SK-N-SH (cell line): Measurements from ENCODE around the gene DGLUCY. TPM values are rescaled to one million over a fixed set of nuclear protein-coding genes. Genes with fewer than 3 reads are reported as not detected.
"Not testable (repeated sequence)": the region's sequence is repeated elsewhere in the genome, so short reads cannot be mapped to it uniquely, and the experiment has no call there.

Source experiments
- CTCF ChIA-PET: fragments of 300-600, 350-600 bp; formaldehyde crosslinking; extraction: SDS; loops from one replicate; lab custom pipeline; 2021; lab: Yijun Ruan, JAX
- POLR2A ChIA-PET: fragments of 350-600 bp; sonication (Branson Sonifier 250); formaldehyde crosslinking; extraction: SDS; loops from one replicate; lab custom pipeline; 2020; ENCODE audit warnings: antibody characterized with exemption, inconsistent platforms; lab: Yijun Ruan, JAX
- DNase-seq: peaks from one replicate; pipeline ENCODE4 v3.0.0; 2012
- H2AFZ ChIP-seq: fragments of 200-600 bp; sonication (generic); 2 replicates; pipeline ENCODE4 v1.8.1; 2016; ENCODE audit warnings: antibody characterized with exemption, mild to moderate bottlenecking, low read depth
- H3F3A ChIP-seq: fragments of 200-600 bp; sonication (generic); replicated peaks from 2 replicates; pipeline ENCODE3; 2016; ENCODE audit warnings: antibody characterized with exemption, mild to moderate bottlenecking; ENCODE audit not compliant: insufficient read depth
- H3K27ac ChIP-seq, 2 experiments: fragments of 200-500 bp in 1 of 2; fragments of 200-600 bp in 1 of 2; sonication (Bioruptor generic) in 1 of 2; sonication (generic), shearing (Covaris generic) in 1 of 2; 2 replicates each; pipeline versions ENCODE4 v1.5.1 to v1.6.1; 2014 to 2016; ENCODE audit warnings: low read depth in 2 of 2, inconsistent platforms in 1 of 2, low read length in 1 of 2, mild to moderate bottlenecking in 1 of 2, mixed read lengths in 1 of 2
- H3K27me3 ChIP-seq: fragments of 200-600 bp; sonication (generic), shearing (Covaris generic); 2 replicates; pipeline ENCODE4 v1.6.1; 2016; ENCODE audit warnings: mixed run types; ENCODE audit not compliant: insufficient read depth
- H3K36me3 ChIP-seq, 2 experiments: fragments of 200-500 bp in 1 of 2; fragments of 200-600 bp in 1 of 2; sonication (Bioruptor generic) in 1 of 2; sonication (generic) in 1 of 2; replicated peaks in 1 of 2; 2 replicates each; pipeline versions ENCODE3 to v1.5.1; 2014 to 2016; ENCODE audit warnings: low read length in 1 of 2, mild to moderate bottlenecking in 1 of 2; ENCODE audit not compliant: insufficient read depth in 2 of 2, control insufficient read depth in 1 of 2
- H3K4me1 ChIP-seq, 2 experiments: fragments of 200-500 bp in 1 of 2; fragments of 200-600 bp in 1 of 2; sonication (Bioruptor generic) in 1 of 2; sonication (generic), shearing (Covaris generic) in 1 of 2; 2 replicates each; pipeline versions ENCODE4 v1.5.1 to v1.6.1; 2014 to 2016; ENCODE audit warnings: low read depth in 1 of 2, low read length in 1 of 2, mixed run types in 1 of 2; ENCODE audit not compliant: insufficient read depth in 2 of 2, control insufficient read depth in 1 of 2
- H3K4me2 ChIP-seq: fragments of 200-600 bp; sonication (generic), shearing (Covaris generic); 2 replicates; pipeline ENCODE4 v1.6.1; 2017; ENCODE audit warnings: mixed run types
- H3K4me3 ChIP-seq, 2 experiments: fragments of 200-500 bp in 1 of 2; fragments of 200-600 bp in 1 of 2; sonication (Bioruptor generic) in 1 of 2; sonication (generic), shearing (Covaris generic) in 1 of 2; 2 replicates each; pipeline versions ENCODE4 v1.5.1 to v1.8.1; 2014 to 2016; ENCODE audit warnings: low read depth in 2 of 2, inconsistent platforms in 1 of 2, low read length in 1 of 2, mild to moderate bottlenecking in 1 of 2, mixed read lengths in 1 of 2, moderate library complexity in 1 of 2
- H3K79me2 ChIP-seq: fragments of 200-600 bp; sonication (generic); 2 replicates; pipeline ENCODE4 v1.8.1; 2017; ENCODE audit warnings: mild to moderate bottlenecking; ENCODE audit not compliant: insufficient read depth
- H3K9ac ChIP-seq: fragments of 200-600 bp; sonication (generic); 2 replicates; pipeline ENCODE4 v1.6.1; 2017; ENCODE audit warnings: mixed run types
- H3K9me2 ChIP-seq: fragments of 200-600 bp; sonication (generic); 2 replicates; pipeline ENCODE4 v1.6.1; 2017; ENCODE audit warnings: mixed run types
- H3K9me3 ChIP-seq: fragments of 200-600 bp; sonication (generic); 2 replicates; pipeline ENCODE4 v1.6.1; 2017; ENCODE audit warnings: mixed run types, mild to moderate bottlenecking, moderate library complexity
- H4K20me1 ChIP-seq: fragments of 200-600 bp; sonication (generic); 2 replicates; pipeline ENCODE4 v1.6.1; 2017; ENCODE audit warnings: mild to moderate bottlenecking, mixed run types; ENCODE audit not compliant: insufficient read depth
- EP300 ChIP-seq, 2 experiments: IDR thresholded peaks; 2 replicates each; pipeline versions ENCODE4 v1.4.0 to v1.6.1; 2012; ENCODE audit warnings: borderline replicate concordance in 1 of 2, low read depth in 1 of 2, low read length in 1 of 2
- EZH2phosphoT487 ChIP-seq: fragments of 200-600 bp; sonication (generic); IDR thresholded peaks from 2 replicates; pipeline ENCODE4 v1.6.1; 2017; ENCODE audit warnings: low read depth, mixed run types, mild to moderate bottlenecking, antibody characterized with exemption, moderate library complexity, borderline replicate concordance
- FOXJ3 ChIP-seq: sonication (generic); formaldehyde crosslinking; IDR thresholded peaks from 2 replicates; pipeline ENCODE4 v1.5.1; 2020; ENCODE audit warnings: mild to moderate bottlenecking, missing genetic modification reagents
- GABPA ChIP-seq: IDR thresholded peaks from 2 replicates; pipeline ENCODE4 v1.4.0; 2012; ENCODE audit warnings: low read depth, mild to moderate bottlenecking
- NRF1 ChIP-seq: IDR thresholded peaks from 2 replicates; pipeline ENCODE4 v1.6.1; 2012; ENCODE audit warnings: low read depth, mild to moderate bottlenecking, low read length
- RFX5 ChIP-seq: IDR thresholded peaks from 2 replicates; pipeline ENCODE4 v1.6.1; 2012; ENCODE audit warnings: mild to moderate bottlenecking, improper control_type of control experiment, low read length
- SIN3A ChIP-seq: IDR thresholded peaks from 2 replicates; pipeline ENCODE4 v1.6.1; 2012; ENCODE audit warnings: low read depth, mild to moderate bottlenecking, low read length, moderate library complexity, borderline replicate concordance
- SMC3 ChIP-seq: IDR thresholded peaks from 2 replicates; pipeline ENCODE4 v1.6.1; 2012; ENCODE audit warnings: low read depth, low read length, improper control_type of control experiment
- YY1 ChIP-seq: IDR thresholded peaks from 2 replicates; pipeline ENCODE4 v1.4.0; 2012; ENCODE audit warnings: low read depth, mild to moderate bottlenecking
- WGBS: methylation state at CpG from one replicate; pipeline ENCODE4 v1.1.6; 2017; ENCODE audit warnings: low lambda C conversion rate; 5-methylcytosine and 5-hydroxymethylcytosine counted together
- polyA plus RNA-seq, 3 experiments: library from polyadenylated mRNA; depleted of rRNA; stranded (reverse); fragments of >200 nt; gene quantifications; 2 replicates each; pipeline ENCODE4 v1.2.3, GENCODE V29; 2012
- TF ChIP-seq, protein P1 (sequence below): IDR thresholded peaks from 2 replicates; pipeline ENCODE4 v1.4.0; 2012; ENCODE audit warnings: low read depth
- TF ChIP-seq, protein P2 (sequence below): IDR thresholded peaks from 2 replicates; pipeline ENCODE4 v1.6.1; 2012; ENCODE audit warnings: mild to moderate bottlenecking, low read depth, low read length, moderate library complexity
- TF ChIP-seq, protein P3 (sequence below): fragments of 200-600 bp; sonication (generic); IDR thresholded peaks from 2 replicates; pipeline ENCODE4 v1.6.1; 2017; ENCODE audit warnings: antibody characterized with exemption, mild to moderate bottlenecking, moderate library complexity

DGLUCY gene
- polyA plus RNA-seq, 1 of the 3 experiments (the other 2 are of a cell fraction) = 17.2 TPM

DNA sequence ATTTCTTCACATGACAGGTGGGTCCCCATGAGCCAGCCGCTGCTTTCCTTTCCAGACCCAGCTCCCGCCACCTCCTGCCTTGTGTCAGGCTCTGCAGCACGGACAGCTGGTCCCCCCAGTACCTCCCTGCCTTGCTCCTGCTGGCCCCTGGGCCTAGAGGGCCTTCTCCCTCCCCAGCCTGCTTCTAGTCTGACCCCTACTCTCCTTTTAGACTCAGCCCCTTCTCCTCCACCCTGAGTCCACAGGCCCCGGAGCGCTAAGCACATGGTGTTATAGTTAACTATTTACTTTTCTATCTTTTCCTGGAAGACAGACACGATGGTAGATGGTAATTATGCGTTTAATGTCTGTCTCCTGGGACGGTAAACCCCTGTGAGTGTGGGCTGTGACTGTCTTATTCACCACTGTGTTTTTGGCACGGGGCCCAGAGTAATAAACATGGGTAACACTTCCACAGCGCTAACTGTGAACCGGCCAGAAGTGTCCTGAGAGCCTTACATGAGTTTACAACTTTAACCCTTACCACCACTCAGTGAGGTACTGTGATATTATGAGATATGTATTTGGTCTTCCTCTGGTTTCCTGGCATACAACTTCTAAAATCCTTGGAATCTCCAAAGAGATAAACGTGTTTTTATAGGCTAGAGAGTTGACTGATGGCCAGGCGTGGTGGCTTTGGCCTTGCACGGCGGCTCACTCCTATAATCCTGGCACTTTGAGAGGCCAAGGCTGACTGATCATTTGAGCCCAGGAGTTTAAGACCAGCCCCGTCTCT is 41.2 kb downstream of the DGLUCY start (continued):
- TF ChIP-seq, protein P1, sequence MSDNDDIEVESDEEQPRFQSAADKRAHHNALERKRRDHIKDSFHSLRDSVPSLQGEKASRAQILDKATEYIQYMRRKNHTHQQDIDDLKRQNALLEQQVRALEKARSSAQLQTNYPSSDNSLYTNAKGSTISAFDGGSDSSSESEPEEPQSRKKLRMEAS = no peak
- TF ChIP-seq, all 33 proteins: peak for 0

DNA sequence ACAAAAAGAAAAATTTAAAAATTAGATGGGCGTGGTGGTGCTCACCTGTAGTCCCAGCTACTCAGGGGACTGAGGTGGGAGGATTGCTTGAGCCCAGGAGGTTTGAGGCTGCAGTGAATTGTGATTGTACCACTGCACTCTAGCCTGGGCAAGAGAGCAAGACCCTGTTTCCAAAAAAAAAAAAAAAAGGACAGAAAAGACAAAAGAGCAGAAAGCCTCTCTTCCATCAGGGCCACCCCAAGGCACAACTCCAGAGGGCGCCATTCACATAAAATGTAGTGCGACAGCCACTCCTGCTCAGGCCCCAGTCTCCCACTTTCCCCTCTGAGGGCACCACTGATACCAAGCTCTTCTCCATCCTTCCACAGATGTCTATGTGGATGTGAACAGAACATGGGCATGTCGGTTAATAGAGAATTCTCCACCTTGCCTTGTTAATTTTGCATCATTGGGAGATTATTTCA is 41.8 kb downstream of the DGLUCY start:
- no peak for TF ChIP-seq SIN3A
- no peak for TF ChIP-seq RFX5
- TF ChIP-seq FOXJ3 = no peak
- no peak for TF ChIP-seq GABPA
- TF ChIP-seq NRF1 = no peak
- TF ChIP-seq, protein P2, sequence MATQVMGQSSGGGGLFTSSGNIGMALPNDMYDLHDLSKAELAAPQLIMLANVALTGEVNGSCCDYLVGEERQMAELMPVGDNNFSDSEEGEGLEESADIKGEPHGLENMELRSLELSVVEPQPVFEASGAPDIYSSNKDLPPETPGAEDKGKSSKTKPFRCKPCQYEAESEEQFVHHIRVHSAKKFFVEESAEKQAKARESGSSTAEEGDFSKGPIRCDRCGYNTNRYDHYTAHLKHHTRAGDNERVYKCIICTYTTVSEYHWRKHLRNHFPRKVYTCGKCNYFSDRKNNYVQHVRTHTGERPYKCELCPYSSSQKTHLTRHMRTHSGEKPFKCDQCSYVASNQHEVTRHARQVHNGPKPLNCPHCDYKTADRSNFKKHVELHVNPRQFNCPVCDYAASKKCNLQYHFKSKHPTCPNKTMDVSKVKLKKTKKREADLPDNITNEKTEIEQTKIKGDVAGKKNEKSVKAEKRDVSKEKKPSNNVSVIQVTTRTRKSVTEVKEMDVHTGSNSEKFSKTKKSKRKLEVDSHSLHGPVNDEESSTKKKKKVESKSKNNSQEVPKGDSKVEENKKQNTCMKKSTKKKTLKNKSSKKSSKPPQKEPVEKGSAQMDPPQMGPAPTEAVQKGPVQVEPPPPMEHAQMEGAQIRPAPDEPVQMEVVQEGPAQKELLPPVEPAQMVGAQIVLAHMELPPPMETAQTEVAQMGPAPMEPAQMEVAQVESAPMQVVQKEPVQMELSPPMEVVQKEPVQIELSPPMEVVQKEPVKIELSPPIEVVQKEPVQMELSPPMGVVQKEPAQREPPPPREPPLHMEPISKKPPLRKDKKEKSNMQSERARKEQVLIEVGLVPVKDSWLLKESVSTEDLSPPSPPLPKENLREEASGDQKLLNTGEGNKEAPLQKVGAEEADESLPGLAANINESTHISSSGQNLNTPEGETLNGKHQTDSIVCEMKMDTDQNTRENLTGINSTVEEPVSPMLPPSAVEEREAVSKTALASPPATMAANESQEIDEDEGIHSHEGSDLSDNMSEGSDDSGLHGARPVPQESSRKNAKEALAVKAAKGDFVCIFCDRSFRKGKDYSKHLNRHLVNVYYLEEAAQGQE = no peak
- no peak for TF ChIP-seq SMC3
- TF ChIP-seq, protein P3, sequence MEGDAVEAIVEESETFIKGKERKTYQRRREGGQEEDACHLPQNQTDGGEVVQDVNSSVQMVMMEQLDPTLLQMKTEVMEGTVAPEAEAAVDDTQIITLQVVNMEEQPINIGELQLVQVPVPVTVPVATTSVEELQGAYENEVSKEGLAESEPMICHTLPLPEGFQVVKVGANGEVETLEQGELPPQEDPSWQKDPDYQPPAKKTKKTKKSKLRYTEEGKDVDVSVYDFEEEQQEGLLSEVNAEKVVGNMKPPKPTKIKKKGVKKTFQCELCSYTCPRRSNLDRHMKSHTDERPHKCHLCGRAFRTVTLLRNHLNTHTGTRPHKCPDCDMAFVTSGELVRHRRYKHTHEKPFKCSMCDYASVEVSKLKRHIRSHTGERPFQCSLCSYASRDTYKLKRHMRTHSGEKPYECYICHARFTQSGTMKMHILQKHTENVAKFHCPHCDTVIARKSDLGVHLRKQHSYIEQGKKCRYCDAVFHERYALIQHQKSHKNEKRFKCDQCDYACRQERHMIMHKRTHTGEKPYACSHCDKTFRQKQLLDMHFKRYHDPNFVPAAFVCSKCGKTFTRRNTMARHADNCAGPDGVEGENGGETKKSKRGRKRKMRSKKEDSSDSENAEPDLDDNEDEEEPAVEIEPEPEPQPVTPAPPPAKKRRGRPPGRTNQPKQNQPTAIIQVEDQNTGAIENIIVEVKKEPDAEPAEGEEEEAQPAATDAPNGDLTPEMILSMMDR = no peak; the same call in 1 of the 2 replicates
- no peak for TF ChIP-seq YY1
- TF ChIP-seq EP300 (IDR thresholded peaks at IDR 0.05; ENCODE audit: borderline replicate concordance in 1 of 2, low read depth in 1 of 2, low read length in 1 of 2) = no peak
- TF ChIP-seq EZH2phosphoT487 = no peak
- Histone ChIP-seq H3K9me3 (no peaks in the 10 kb centered on the region), H3K36me3 (peaks cover 0 to 10% of the 10 kb centered on the region in 2 experiments), H3K27ac (no peak overlapping the region; a peak in 1 of 4 replicates), H3K4me2 (no peak overlapping the region), H4K20me1 (no peaks in the 10 kb centered on the region), H3K4me3 (no peak overlapping the region), H3K27me3 (no peaks in the 10 kb centered on the region), H3K9me2 (no peaks in the 10 kb centered on the region), H3K9ac (no peak overlapping the region), H3K79me2 (no peaks in the 10 kb centered on the region), H3F3A (no peaks in the 10 kb centered on the region), H2AFZ (no peak overlapping the region), H3K4me1 (peaks cover 11 to 12% of the 10 kb centered on the region in 2 experiments; a peak in 2 of 4 replicates)
- WGBS = 88% methylated on average over 4 of the region's 4 CpGs
- DNase-seq = no peak
- CTCF ChIA-PET = interaction anchor here (1.1 to 3.5 kb wide), 2 partner anchors 16 to 19 kb away, joined by 4 to 26 read pairs; no protein-coding TSS in a partner anchor
- POLR2A ChIA-PET = interaction anchor here (0.6 to 0.7 kb wide), 3 partner anchors 29 to 644 kb away, joined by 3 read pairs; no protein-coding TSS in a partner anchor

DNA sequence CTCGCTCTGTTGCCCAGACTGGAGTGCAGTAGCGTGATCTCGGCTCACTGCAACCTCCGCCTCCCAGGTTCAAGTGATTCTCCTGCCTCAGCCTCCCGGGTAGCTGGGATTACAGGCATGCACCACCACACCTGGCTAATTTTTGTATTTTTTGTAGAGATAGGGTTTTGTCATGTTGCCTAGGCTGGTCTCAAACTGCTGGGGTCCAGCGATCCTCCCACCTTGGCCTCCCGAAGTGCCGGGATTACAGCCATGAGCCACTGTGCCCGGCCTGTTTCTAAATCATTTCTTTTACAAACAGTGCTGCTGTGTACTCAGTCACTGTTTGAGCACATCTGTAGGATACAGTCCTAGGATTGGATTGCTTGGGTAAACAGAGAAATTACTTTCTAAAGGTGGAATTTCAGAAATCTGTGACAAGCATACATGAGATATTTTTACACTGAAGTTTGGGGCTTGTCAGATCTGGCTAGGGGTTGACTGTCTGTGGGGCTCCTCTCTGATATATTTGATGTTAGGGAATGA is 42.3 kb downstream of the DGLUCY start:
- CTCF ChIA-PET = interaction anchor here (1.1 to 3.5 kb wide), 2 partner anchors 15 to 19 kb away, joined by 4 to 26 read pairs; no protein-coding TSS in a partner anchor
- H3K9ac ChIP-seq, H3K27me3 ChIP-seq, H3K27ac ChIP-seq, H3K9me2 ChIP-seq, H3K79me2 ChIP-seq, DNase-seq, H3K9me3 ChIP-seq, H3K4me2 ChIP-seq, H3F3A ChIP-seq, H4K20me1 ChIP-seq, H3K4me3 ChIP-seq, H2AFZ ChIP-seq: not testable (repeated sequence)
- 90% methylated on average over 9 of the region's 9 CpGs for WGBS
- POLR2A ChIA-PET = interaction anchor here (0.6 to 0.7 kb wide), 3 partner anchors 30 to 644 kb away, joined by 3 read pairs; no protein-coding TSS in a partner anchor
- Histone ChIP-seq H3K36me3 (peaks cover under 1 to 12% of the 10 kb centered on the region in 2 experiments), H3K4me1 (peaks cover 11 to 12% of the 10 kb centered on the region in 2 experiments; a peak in 2 of 4 replicates)

DNA sequence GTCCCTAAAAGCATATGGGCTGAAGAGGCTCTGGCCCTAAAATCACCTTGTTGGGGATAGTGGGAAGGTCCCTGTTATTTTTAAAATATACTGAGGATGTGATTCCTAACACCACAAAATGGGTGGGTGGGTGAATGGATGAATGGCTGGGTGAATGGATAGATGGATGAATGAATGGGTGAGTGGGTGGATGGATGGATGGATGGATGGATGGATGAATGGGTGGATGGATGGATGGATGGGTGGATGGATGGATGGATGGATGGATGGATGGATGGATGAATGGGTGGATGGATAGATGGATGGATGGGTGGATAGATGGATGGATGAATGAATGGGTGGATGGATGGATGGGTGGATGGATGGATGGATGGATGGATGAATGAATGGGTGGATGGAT is 43.0 kb downstream of the DGLUCY start:
- H3K27me3 ChIP-seq, DNase-seq, H3K9ac ChIP-seq, H3K9me2 ChIP-seq, H3K4me3 ChIP-seq, POLR2A ChIA-PET, H3K4me2 ChIP-seq, H3F3A ChIP-seq, H3K79me2 ChIP-seq, H3K9me3 ChIP-seq, H4K20me1 ChIP-seq, H2AFZ ChIP-seq, H3K27ac ChIP-seq, CTCF ChIA-PET: not testable (repeated sequence)
- Histone ChIP-seq H3K4me1 (peaks cover 11 to 12% of the 10 kb centered on the region in 2 experiments; a peak in 2 of 4 replicates), H3K36me3 (peaks cover 3 to 14% of the 10 kb centered on the region in 2 experiments)
